ENCODE measurements around the gene MYBBP1A. TPM values are rescaled to one million over a fixed set of nuclear protein-coding genes. Genes with fewer than 3 reads are reported as not detected.

MYBBP1A gene
- total RNA-seq, 4 donors from 2014 or later: 42.5 to 60.2 (median 48.9) TPM

GRCh38 chr17:4533523-4534504 lies 21.4 kb downstream of the MYBBP1A start:
- no peak for DNase-seq
- H3K27me3 ChIP-seq: no peaks in the 10 kb centered on the region
- peaks cover 0 to 3% of the 10 kb centered on the region in 2 donors for H3K36me3 ChIP-seq
- no peak for ATAC-seq
- H3K9me3 ChIP-seq: no peaks in the 10 kb centered on the region
- in situ Hi-C loops (cut with MboI; ENCODE audit: low sequenced_read_pairs in 4 of 4) (no loop called here), intact Hi-C loops (cut with DNase I; ENCODE audit: low total_unique reads) (no loop called here)
- peak overlapping the region; percentile 18 to 76 (median 66) for H3K27ac ChIP-seq
- no peak overlapping the region for H3K4me3 ChIP-seq
- TF ChIP-seq POLR2A (IDR thresholded peaks at IDR 0.05) (no peak), CTCF (IDR thresholded peaks at IDR 0.05 in 4 of 5, conservative IDR thresholded peaks at IDR 0.05 in 1 of 5) (peak in 1 of 5 experiments; percentile 11)
- H3K4me1 ChIP-seq: peaks cover 30 to 52% of the 10 kb centered on the region in 2 donors

- Histone ChIP-seq H3K27me3 (no peaks in the 10 kb centered on the region), H3K27ac (peak overlapping the region in 3 of 4 donors; percentile 66 to 76 (median 67)), H3K4me1 (peaks cover 30 to 44% of the 10 kb centered on the region in 2 donors), H3K9me3 (no peaks in the 10 kb centered on the region), H3K4me3 (no peak overlapping the region), H3K36me3 (no peaks in the 10 kb centered on the region)
- in situ Hi-C loops (cut with MboI; ENCODE audit: low sequenced_read_pairs in 4 of 4): no loop called here
- TF ChIP-seq CTCF (IDR thresholded peaks at IDR 0.05 in 4 of 5, conservative IDR thresholded peaks at IDR 0.05 in 1 of 5): no peak
- no peak for TF ChIP-seq POLR2A (IDR thresholded peaks at IDR 0.05)
- ATAC-seq: no peak
- intact Hi-C loops (cut with DNase I; ENCODE audit: low total_unique reads): no loop called here
- no peak for DNase-seq
Observed at GRCh38 chr17:4532860-4533522, 22.2 kb downstream of the MYBBP1A start.

GRCh38 chr17:4531988-4532736 lies 23.0 kb downstream of the MYBBP1A start:
- Histone ChIP-seq H3K36me3 (no peaks in the 10 kb centered on the region), H3K27ac (peak overlapping the region in 3 of 4 donors; percentile 63 to 76 (median 71)), H3K4me1 (peaks cover 28 to 36% of the 10 kb centered on the region in 2 donors), H3K27me3 (no peaks in the 10 kb centered on the region), H3K9me3 (no peaks in the 10 kb centered on the region), H3K4me3 (no peak overlapping the region)
- in situ Hi-C loops (cut with MboI; ENCODE audit: low sequenced_read_pairs in 4 of 4): no loop called here
- TF ChIP-seq POLR2A (IDR thresholded peaks at IDR 0.05): no peak
- no peak for TF ChIP-seq CTCF (IDR thresholded peaks at IDR 0.05 in 4 of 5, conservative IDR thresholded peaks at IDR 0.05 in 1 of 5)
- no peak for ATAC-seq
- DNase-seq: no peak
- intact Hi-C loops (cut with DNase I; ENCODE audit: low total_unique reads): no loop called here

- ATAC-seq: no peak
- in situ Hi-C loops (cut with MboI; ENCODE audit: low sequenced_read_pairs in 4 of 4): no loop called here
- intact Hi-C loops (cut with DNase I; ENCODE audit: low total_unique reads): no loop called here
- Histone ChIP-seq H3K27me3 (no peaks in the 10 kb centered on the region), H3K27ac (peak overlapping the region; percentile 54 to 76 (median 67)), H3K4me1 (peaks cover 17 to 33% of the 10 kb centered on the region in 2 donors), H3K4me3 (no peak overlapping the region), H3K9me3 (no peaks in the 10 kb centered on the region), H3K36me3 (no peaks in the 10 kb centered on the region)
- TF ChIP-seq POLR2A (IDR thresholded peaks at IDR 0.05): no peak
- no peak for DNase-seq
Observed at GRCh38 chr17:4530799-4531730, 24.1 kb downstream of the MYBBP1A start.
